Body of pancreas (tissue), 4 donors: Measurements from ENCODE around the gene TOP1. TPM values are rescaled to one million over a fixed set of nuclear protein-coding genes. Genes with fewer than 3 reads are reported as not detected.

Experiments used
- ATAC-seq: fragments of 150-250 bp; one replicate; pipeline ENCODE4 v1.9.1; 2016
- DNase-seq, 4 donors: peaks; one replicate each; pipeline ENCODE4 v3.0.0-alpha.2; 2019
- H3K27ac ChIP-seq, 4 donors: fragments of 200-600 bp; sonication (generic); 1 replicate in 3 of 4; 2 replicates in 1 of 4; pipeline versions ENCODE4 v1.5.1 to v1.6.1; 2016 to 2019; ENCODE audit warnings: mild to moderate bottlenecking in 1 of 4, mixed read lengths in 1 of 4, moderate library complexity in 1 of 4
- H3K27me3 ChIP-seq, 2 donors: fragments of 200-600 bp; sonication (generic); one replicate each; pipeline ENCODE4 v1.6.0; 2016; ENCODE audit warnings: mild to moderate bottlenecking in 1 of 2
- H3K36me3 ChIP-seq, 2 donors: fragments of 200-600 bp; sonication (generic); replicated peaks in 1 of 2; 2 replicates each; pipeline ENCODE4 v1.5.1; 2016; ENCODE audit warnings: low read depth in 2 of 2; ENCODE audit not compliant: insufficient read depth in 1 of 2
- H3K4me1 ChIP-seq: fragments of 200-600 bp; sonication (generic); one replicate; pipeline ENCODE4 v1.6.0; 2016
- H3K4me3 ChIP-seq, 2 donors: fragments of 200-600 bp; sonication (generic); 1 replicate in 1 of 2; 2 replicates in 1 of 2; pipeline ENCODE4 v1.5.1; 2016 to 2019
- H3K9me3 ChIP-seq, 3 donors: fragments of 200-600 bp; sonication (generic); 1 replicate in 2 of 3; 2 replicates in 1 of 3; pipeline ENCODE4 v1.5.1; 2016
- POLR2A ChIP-seq, 3 donors: fragments of 450-650 bp; IDR thresholded peaks; one replicate each; pipeline ENCODE4 v1.6.1; 2016; ENCODE audit warnings: antibody characterized with exemption in 3 of 3, mild to moderate bottlenecking in 2 of 3
- WGBS, 2 donors: methylation state at CpG; one replicate each; pipeline ENCODE4 v1.1.5; 2017; 5-methylcytosine and 5-hydroxymethylcytosine counted together
- intact Hi-C: fragments of 100-400 bp; cut with DNase I; formaldehyde crosslinking; loops from one replicate; pipeline ENCODE4 v1.15.1; 2023
- total RNA-seq, 2 donors: library from RNA; depleted of rRNA; stranded (reverse); fragments of >200 nt; gene quantifications; one replicate each; pipeline ENCODE4 v1.1.0, GENCODE V29; 2016
- TF ChIP-seq, protein P1 (sequence below), 7 experiments: fragments of 450-650 bp in 4 of 7; fragments of 200-600 bp in 3 of 7; sonication (generic) in 3 of 7; IDR thresholded peaks; one replicate each; pipeline ENCODE4 v1.5.1; 2016 to 2019; ENCODE audit warnings: antibody characterized with exemption in 7 of 7

Gene TOP1
- total RNA-seq, 2 donors from 2014 or later = 12.2 to 18.5 TPM

DNA sequence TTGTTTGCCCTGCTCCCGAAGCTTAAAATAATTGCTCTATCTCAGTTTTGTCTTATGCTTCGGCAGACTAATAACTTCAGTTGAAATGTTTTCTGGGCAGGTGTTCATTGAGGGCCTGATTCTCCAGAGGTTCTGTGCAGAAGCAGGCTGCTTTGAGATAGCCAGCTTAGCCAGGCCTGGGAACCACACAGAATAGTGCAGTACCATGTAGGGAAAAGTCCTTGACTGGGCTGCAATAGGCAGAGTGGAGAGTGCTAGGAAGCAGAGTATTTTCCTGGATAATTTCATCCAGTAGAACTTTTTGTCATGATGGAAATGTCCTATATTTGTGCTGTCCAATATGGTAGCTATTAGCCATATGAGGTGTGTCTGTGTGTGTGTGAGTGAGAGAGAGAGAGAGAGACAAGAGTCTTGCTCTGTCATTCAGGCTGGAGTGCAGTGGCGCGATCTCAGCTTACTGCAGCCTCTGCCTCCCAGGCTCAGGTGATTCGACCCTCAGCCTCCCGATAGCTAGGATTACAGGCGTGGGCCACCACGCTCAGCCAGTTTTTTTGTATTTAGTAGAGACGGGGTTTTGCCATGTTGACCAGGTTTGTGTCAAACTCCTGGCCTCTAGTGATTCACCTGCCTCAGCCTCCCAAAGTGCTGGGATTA lies 15.9 kb downstream of the TOP1 start:
- Histone ChIP-seq H3K36me3 (no peaks in the 10 kb centered on the region), H3K27me3 (no peaks in the 10 kb centered on the region), H3K4me3 (no peak overlapping the region), H3K9me3 (no peaks in the 10 kb centered on the region), H3K4me1 (peaks cover 62% of the 10 kb centered on the region), H3K27ac (no peak overlapping the region)
- no peak for ATAC-seq
- no peak for DNase-seq
- intact Hi-C loops = no loop called here
- TF ChIP-seq, protein P1, sequence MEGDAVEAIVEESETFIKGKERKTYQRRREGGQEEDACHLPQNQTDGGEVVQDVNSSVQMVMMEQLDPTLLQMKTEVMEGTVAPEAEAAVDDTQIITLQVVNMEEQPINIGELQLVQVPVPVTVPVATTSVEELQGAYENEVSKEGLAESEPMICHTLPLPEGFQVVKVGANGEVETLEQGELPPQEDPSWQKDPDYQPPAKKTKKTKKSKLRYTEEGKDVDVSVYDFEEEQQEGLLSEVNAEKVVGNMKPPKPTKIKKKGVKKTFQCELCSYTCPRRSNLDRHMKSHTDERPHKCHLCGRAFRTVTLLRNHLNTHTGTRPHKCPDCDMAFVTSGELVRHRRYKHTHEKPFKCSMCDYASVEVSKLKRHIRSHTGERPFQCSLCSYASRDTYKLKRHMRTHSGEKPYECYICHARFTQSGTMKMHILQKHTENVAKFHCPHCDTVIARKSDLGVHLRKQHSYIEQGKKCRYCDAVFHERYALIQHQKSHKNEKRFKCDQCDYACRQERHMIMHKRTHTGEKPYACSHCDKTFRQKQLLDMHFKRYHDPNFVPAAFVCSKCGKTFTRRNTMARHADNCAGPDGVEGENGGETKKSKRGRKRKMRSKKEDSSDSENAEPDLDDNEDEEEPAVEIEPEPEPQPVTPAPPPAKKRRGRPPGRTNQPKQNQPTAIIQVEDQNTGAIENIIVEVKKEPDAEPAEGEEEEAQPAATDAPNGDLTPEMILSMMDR (IDR thresholded peaks at IDR 0.05) = no peak
- no peak for TF ChIP-seq POLR2A (IDR thresholded peaks at IDR 0.05)
- WGBS, 2 donors = 93 to 94% methylated on average over 9 of the region's 9 CpGs

DNA sequence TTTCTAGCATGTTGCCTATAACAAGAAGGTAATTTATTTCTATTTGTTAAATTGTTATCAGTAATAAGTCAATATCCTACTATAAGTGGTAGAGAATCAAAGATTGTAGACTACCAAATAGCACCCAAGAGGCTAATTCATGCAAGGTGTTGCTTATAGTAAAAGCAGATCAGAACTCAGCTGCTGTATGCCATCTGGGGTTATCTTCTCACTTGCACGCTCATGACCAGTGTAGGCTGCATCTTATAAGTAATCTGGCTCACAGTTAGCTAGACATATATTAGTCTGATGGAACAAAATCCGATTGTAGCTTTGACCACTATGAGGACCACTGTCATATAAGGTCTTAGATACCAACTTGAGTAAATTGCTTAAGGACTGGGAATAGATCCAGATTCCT lies 17.0 kb downstream of the TOP1 start:
- WGBS, 2 donors = 80 to 87% methylated on average over 2 of the region's 2 CpGs
- intact Hi-C loops = no loop called here
- Histone ChIP-seq H3K9me3 (no peaks in the 10 kb centered on the region), H3K27ac (no peak overlapping the region), H3K4me3 (no peak overlapping the region), H3K36me3 (no peaks in the 10 kb centered on the region), H3K27me3 (no peaks in the 10 kb centered on the region), H3K4me1 (peaks cover 66% of the 10 kb centered on the region)
- TF ChIP-seq POLR2A (IDR thresholded peaks at IDR 0.05) = no peak
- TF ChIP-seq, protein P1 (IDR thresholded peaks at IDR 0.05) = no peak
- no peak for DNase-seq
- no peak for ATAC-seq

DNA sequence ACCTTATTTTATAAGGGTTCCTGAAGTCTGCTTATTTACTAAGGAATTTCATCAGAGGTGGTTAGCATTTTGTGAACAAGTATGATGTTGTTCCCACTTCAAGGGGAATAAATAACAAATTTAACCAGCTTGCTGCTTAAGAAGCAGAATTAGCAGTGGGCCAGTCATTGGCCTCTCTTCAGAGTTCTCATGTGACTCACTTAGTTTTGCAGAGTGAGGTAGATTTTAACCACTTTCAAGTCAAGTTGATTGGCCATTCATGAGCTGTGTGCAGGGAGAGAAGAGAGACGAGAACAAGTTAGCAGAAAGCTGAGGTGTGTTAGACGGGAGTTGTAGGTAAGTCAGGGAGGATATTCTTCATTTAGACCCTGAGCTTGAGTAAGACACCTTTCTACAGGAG lies 18.1 kb downstream of the TOP1 start:
- WGBS, 2 donors = 90 to 93% methylated on average over 2 of the region's 2 CpGs
- Histone ChIP-seq H3K9me3 (no peaks in the 10 kb centered on the region), H3K4me3 (no peak overlapping the region), H3K27ac (no peak overlapping the region), H3K36me3 (no peaks in the 10 kb centered on the region), H3K27me3 (no peaks in the 10 kb centered on the region), H3K4me1 (peaks cover 70% of the 10 kb centered on the region)
- TF ChIP-seq POLR2A (IDR thresholded peaks at IDR 0.05) = no peak
- DNase-seq = no peak
- ATAC-seq = no peak
- intact Hi-C loops = no loop called here

DNA sequence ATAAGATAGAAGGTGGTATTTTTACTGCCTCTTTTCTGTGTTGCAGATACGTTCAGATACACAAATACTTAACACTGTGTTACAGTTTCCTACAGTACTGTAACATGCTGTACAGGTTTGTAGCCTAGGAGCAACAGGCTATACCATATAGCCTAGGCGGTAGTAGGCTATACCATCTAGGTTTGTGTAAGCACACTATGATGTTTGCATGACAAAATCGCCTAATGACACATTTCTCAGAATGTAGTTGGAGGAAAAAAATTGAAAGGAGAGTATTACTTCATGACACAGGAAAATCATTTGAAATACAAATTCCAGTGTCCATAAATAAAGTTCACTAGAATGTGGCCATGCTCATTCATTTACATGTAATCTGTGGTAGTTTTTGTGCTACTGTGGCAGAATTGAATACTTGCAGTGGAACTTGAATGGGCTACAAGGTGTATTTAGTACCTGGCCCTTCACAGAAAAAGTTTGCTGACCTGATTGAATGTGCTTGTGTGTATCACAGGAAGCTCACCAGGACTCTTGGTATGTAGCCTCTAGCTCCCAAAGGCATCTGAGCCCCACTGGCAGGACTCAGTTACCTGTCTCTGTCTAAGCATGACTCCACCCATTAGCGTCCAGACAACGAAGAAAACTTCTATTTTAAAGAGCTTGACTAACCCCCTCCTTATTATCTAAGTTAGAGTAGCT lies 18.8 kb downstream of the TOP1 start:
- 63 to 64% methylated on average over 5 of the region's 5 CpGs for WGBS, 2 donors
- Histone ChIP-seq H3K36me3 (no peaks in the 10 kb centered on the region), H3K9me3 (no peaks in the 10 kb centered on the region), H3K27me3 (no peaks in the 10 kb centered on the region), H3K4me1 (peaks cover 75% of the 10 kb centered on the region), H3K27ac (peak overlapping the region in 2 of 4 donors; percentile 25 to 52), H3K4me3 (no peak overlapping the region)
- TF ChIP-seq, protein P1 (IDR thresholded peaks at IDR 0.05) = no peak
- TF ChIP-seq POLR2A (IDR thresholded peaks at IDR 0.05) = no peak
- DNase-seq (no peak), ATAC-seq (no peak)
- intact Hi-C loops = no loop called here

DNA sequence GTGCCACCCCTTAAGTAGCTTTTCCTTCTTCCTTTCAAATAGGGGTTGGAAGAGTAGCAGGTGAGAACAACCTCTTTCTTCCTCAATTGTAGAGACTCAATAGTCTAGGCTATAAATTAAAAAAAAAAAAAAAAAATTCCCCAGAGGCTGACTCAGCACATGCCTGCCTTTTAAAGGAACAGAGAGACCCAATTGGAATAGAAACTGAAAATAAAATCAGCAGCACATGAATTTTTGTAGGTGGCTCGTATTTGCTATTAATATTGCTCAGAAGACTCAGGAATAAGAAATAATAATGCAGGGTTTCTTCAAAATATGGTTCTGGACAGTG lies 19.3 kb downstream of the TOP1 start:
- no peak overlapping the region for H3K4me3 ChIP-seq
- no peak for TF ChIP-seq POLR2A (IDR thresholded peaks at IDR 0.05)
- TF ChIP-seq, protein P1 (IDR thresholded peaks at IDR 0.05) = no peak
- H3K27ac ChIP-seq = peak overlapping the region in 2 of 4 donors; percentile 25 to 52

More for the DNA sequence above, 19.3 kb downstream of the TOP1 start:
- no peak for DNase-seq
- Histone ChIP-seq H3K9me3 (no peaks in the 10 kb centered on the region), H3K4me1 (peaks cover 80% of the 10 kb centered on the region), H3K36me3 (no peaks in the 10 kb centered on the region), H3K27me3 (no peaks in the 10 kb centered on the region)
- WGBS, 2 donors = 9 to 19% methylated on average over 1 of the region's 1 CpG
- ATAC-seq = peak; percentile 60
- intact Hi-C loops = no loop called here
